Hypothalamus (tissue), 51 donors: ENCODE measurements around the gene SYT13.

Experiments used
- DNase-seq, 51 donors: peaks; one replicate each; lab custom pipeline; 2025; lab: John Stamatoyannopoulos, UW

The SYT13 gene

GRCh38 chr11:45225277-45225676 lies 60.9 kb downstream of the SYT13 start:
- DNase-seq: no peak

- no peak for DNase-seq
Observed at GRCh38 chr11:45224766-45225165, 61.4 kb downstream of the SYT13 start.

GRCh38 chr11:45223496-45223895 lies 62.6 kb downstream of the SYT13 start:
- no peak for DNase-seq

- DNase-seq: no peak
Observed at GRCh38 chr11:45219411-45219810, 66.7 kb downstream of the SYT13 start.

- no peak for DNase-seq
Observed at GRCh38 chr11:45218705-45219104, 67.4 kb downstream of the SYT13 start.

- no peak for DNase-seq
Observed at GRCh38 chr11:45217991-45218390, 68.2 kb downstream of the SYT13 start.

GRCh38 chr11:45216901-45217300 lies 69.2 kb downstream of the SYT13 start:
- no peak for DNase-seq

GRCh38 chr11:45216031-45216430 lies 70.1 kb downstream of the SYT13 start:
- DNase-seq: no peak

GRCh38 chr11:45215098-45215865 lies 70.9 kb downstream of the SYT13 start:
- no peak for DNase-seq

- DNase-seq: no peak
Observed at GRCh38 chr11:45213717-45214116, 72.4 kb downstream of the SYT13 start.

- DNase-seq: no peak
Observed at GRCh38 chr11:45213316-45213665, 72.8 kb downstream of the SYT13 start.

GRCh38 chr11:45212566-45213315 lies 73.4 kb downstream of the SYT13 start:
- DNase-seq: no peak

- no peak for DNase-seq
Observed at GRCh38 chr11:45211732-45212131, 74.4 kb downstream of the SYT13 start.

- DNase-seq: no peak
Observed at GRCh38 chr11:45210846-45211245, 75.3 kb downstream of the SYT13 start.

GRCh38 chr11:45209891-45210699 lies 76.0 kb downstream of the SYT13 start:
- DNase-seq: peak in 41 of 51 donors; percentile 3 to 90 (median 47)

- DNase-seq: peak in 1 of 51 donors; percentile 72
Observed at GRCh38 chr11:45209000-45209879, 76.9 kb downstream of the SYT13 start.

- DNase-seq: no peak
Observed at GRCh38 chr11:45208135-45208534, 78.0 kb downstream of the SYT13 start.

GRCh38 chr11:45205978-45206377 lies 80.2 kb downstream of the SYT13 start:
- DNase-seq: no peak

GRCh38 chr11:45204761-45205160 lies 81.4 kb downstream of the SYT13 start:
- no peak for DNase-seq

- DNase-seq: no peak
Observed at GRCh38 chr11:45193695-45194094, 92.4 kb downstream of the SYT13 start.
